Measurements from ENCODE around the gene ALK.

The ALK gene

DNA sequence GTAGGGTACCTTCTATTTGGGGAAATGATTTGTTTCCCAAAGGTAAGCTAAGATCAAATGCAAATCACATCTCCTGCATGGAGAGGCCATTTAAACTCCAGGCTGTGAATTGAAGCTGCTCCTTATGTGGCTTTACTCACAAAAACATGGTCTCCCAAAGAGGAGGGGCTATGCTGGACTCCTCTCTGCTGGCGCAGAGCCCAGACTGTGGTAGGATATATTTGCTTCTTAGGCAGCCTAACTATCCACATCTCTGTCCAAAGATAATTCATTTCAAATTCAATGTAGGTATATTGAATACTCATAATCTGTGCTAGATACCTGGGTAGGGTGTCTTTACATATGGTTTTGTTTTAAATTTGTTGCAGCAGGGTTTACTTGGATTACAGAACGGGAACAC lies 358.5 kb downstream of the ALK start:
- Histone ChIP-seq H3K9ac (ENCODE audit: low read length) (no peak overlapping the region), H3K4me1 (ENCODE audit: control insufficient read depth, insufficient read depth, low read length) (no peaks in the 10 kb centered on the region), H3K27me3 (ENCODE audit: control insufficient read depth, insufficient read depth, low read length) (no peaks in the 10 kb centered on the region), H3K4me3 (ENCODE audit: low read depth, low read length) (no peak overlapping the region), H3K27ac (ENCODE audit: low read depth, low read length) (no peak overlapping the region), H3K36me3 (ENCODE audit: control insufficient read depth, insufficient read depth, low read length) (no peaks in the 10 kb centered on the region), H3K9me3 (ENCODE audit: control insufficient read depth, insufficient read depth, low read depth, low read length) (no peaks in the 10 kb centered on the region)

GRCh38 chr2:29562319-29562718 lies 359.1 kb downstream of the ALK start:
- Histone ChIP-seq H3K36me3 (ENCODE audit: control insufficient read depth, insufficient read depth, low read length) (no peaks in the 10 kb centered on the region), H3K4me1 (ENCODE audit: control insufficient read depth, insufficient read depth, low read length) (no peaks in the 10 kb centered on the region), H3K9ac (ENCODE audit: low read length) (no peak overlapping the region), H3K4me3 (ENCODE audit: low read depth, low read length) (no peak overlapping the region), H3K9me3 (ENCODE audit: control insufficient read depth, insufficient read depth, low read depth, low read length) (no peaks in the 10 kb centered on the region), H3K27me3 (ENCODE audit: control insufficient read depth, insufficient read depth, low read length) (no peaks in the 10 kb centered on the region), H3K27ac (ENCODE audit: low read depth, low read length) (no peak overlapping the region)

DNA sequence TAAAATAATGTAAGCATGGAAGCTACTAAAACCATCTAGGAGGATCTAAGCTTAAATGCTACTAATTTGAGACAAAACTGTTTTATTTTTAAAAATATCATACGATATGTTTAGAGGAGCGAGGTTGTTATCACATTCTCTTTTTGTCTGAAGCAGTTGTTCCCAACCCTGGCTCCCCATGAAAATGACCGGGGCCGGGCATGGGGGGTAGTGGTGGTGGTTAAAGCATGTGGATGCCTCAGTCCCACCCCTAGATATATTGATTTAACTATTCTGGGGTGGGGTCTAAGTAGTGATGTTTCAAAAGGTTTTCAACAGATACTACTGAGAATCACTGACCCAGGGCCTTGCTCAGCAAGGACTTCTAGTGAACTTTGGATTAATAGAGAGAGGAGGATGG lies 359.8 kb downstream of the ALK start:
- H3K4me3 ChIP-seq (ENCODE audit: low read depth, low read length) = no peak overlapping the region
- no peak overlapping the region for H3K9ac ChIP-seq (ENCODE audit: low read length)
- no peak overlapping the region for H3K27ac ChIP-seq (ENCODE audit: low read depth, low read length)
- no peaks in the 10 kb centered on the region for H3K4me1 ChIP-seq (ENCODE audit: control insufficient read depth, insufficient read depth, low read length)
- H3K9me3 ChIP-seq (ENCODE audit: control insufficient read depth, insufficient read depth, low read depth, low read length) = no peaks in the 10 kb centered on the region
- no peaks in the 10 kb centered on the region for H3K36me3 ChIP-seq (ENCODE audit: control insufficient read depth, insufficient read depth, low read length)
- no peaks in the 10 kb centered on the region for H3K27me3 ChIP-seq (ENCODE audit: control insufficient read depth, insufficient read depth, low read length)

DNA sequence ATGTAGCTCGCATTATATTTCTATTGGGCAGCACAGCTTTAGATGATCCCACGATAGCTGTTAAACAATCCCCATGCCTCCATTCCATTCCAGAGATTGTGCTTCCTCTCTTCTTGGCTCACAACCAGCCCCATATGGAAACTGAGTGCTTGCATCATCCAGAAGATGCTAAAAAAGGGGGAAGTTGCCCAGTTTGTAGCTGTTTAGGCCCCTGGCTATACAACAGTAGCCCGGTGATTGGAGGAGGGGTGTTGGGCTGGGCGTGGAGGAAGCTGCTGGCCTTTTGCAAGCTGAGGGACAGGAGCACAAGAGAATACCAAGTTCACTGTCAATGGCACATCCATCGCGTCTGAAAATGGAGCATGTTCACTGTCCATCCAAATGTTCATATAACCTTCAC lies 360.2 kb downstream of the ALK start:
- Histone ChIP-seq H3K27me3 (ENCODE audit: control insufficient read depth, insufficient read depth, low read length) (no peaks in the 10 kb centered on the region), H3K27ac (ENCODE audit: low read depth, low read length) (no peak overlapping the region), H3K36me3 (ENCODE audit: control insufficient read depth, insufficient read depth, low read length) (no peaks in the 10 kb centered on the region), H3K9me3 (ENCODE audit: control insufficient read depth, insufficient read depth, low read depth, low read length) (no peaks in the 10 kb centered on the region), H3K4me1 (ENCODE audit: control insufficient read depth, insufficient read depth, low read length) (no peaks in the 10 kb centered on the region), H3K9ac (ENCODE audit: low read length) (no peak overlapping the region), H3K4me3 (ENCODE audit: low read depth, low read length) (no peak overlapping the region)

GRCh38 chr2:29560566-29560965 lies 360.8 kb downstream of the ALK start:
- Histone ChIP-seq H3K27ac (ENCODE audit: low read depth, low read length) (no peak overlapping the region), H3K9ac (ENCODE audit: low read length) (no peak overlapping the region), H3K4me1 (ENCODE audit: control insufficient read depth, insufficient read depth, low read length) (no peaks in the 10 kb centered on the region), H3K36me3 (ENCODE audit: control insufficient read depth, insufficient read depth, low read length) (no peaks in the 10 kb centered on the region), H3K27me3 (ENCODE audit: control insufficient read depth, insufficient read depth, low read length) (no peaks in the 10 kb centered on the region), H3K9me3 (ENCODE audit: control insufficient read depth, insufficient read depth, low read depth, low read length) (no peaks in the 10 kb centered on the region), H3K4me3 (ENCODE audit: low read depth, low read length) (no peak overlapping the region)

- H3K4me3 ChIP-seq (ENCODE audit: low read depth, low read length) = no peak overlapping the region
- H3K27me3 ChIP-seq (ENCODE audit: control insufficient read depth, insufficient read depth, low read length) = no peaks in the 10 kb centered on the region
- H3K27ac ChIP-seq (ENCODE audit: low read depth, low read length) = no peak overlapping the region
- H3K36me3 ChIP-seq (ENCODE audit: control insufficient read depth, insufficient read depth, low read length) = no peaks in the 10 kb centered on the region
- no peaks in the 10 kb centered on the region for H3K9me3 ChIP-seq (ENCODE audit: control insufficient read depth, insufficient read depth, low read depth, low read length)
- H3K9ac ChIP-seq (ENCODE audit: low read length) = no peak overlapping the region
- no peaks in the 10 kb centered on the region for H3K4me1 ChIP-seq (ENCODE audit: control insufficient read depth, insufficient read depth, low read length)
These were observed 361.4 kb downstream of the ALK start for GRCh38 chr2:29560030-29560429.

- Histone ChIP-seq H3K27me3 (ENCODE audit: control insufficient read depth, insufficient read depth, low read length) (no peaks in the 10 kb centered on the region), H3K27ac (ENCODE audit: low read depth, low read length) (no peak overlapping the region), H3K4me3 (ENCODE audit: low read depth, low read length) (no peak overlapping the region), H3K9me3 (ENCODE audit: control insufficient read depth, insufficient read depth, low read depth, low read length) (no peaks in the 10 kb centered on the region), H3K4me1 (ENCODE audit: control insufficient read depth, insufficient read depth, low read length) (peaks cover 3% of the 10 kb centered on the region; the same call in 1 of the 2 replicates), H3K36me3 (ENCODE audit: control insufficient read depth, insufficient read depth, low read length) (no peaks in the 10 kb centered on the region), H3K9ac (ENCODE audit: low read length) (no peak overlapping the region)
These were observed 361.8 kb downstream of the ALK start for GRCh38 chr2:29559578-29559977.

- Histone ChIP-seq H3K36me3 (ENCODE audit: control insufficient read depth, insufficient read depth, low read length) (no peaks in the 10 kb centered on the region), H3K9me3 (ENCODE audit: control insufficient read depth, insufficient read depth, low read depth, low read length) (no peaks in the 10 kb centered on the region), H3K4me3 (ENCODE audit: low read depth, low read length) (no peak overlapping the region), H3K27me3 (ENCODE audit: control insufficient read depth, insufficient read depth, low read length) (no peaks in the 10 kb centered on the region), H3K9ac (ENCODE audit: low read length) (no peak overlapping the region), H3K4me1 (ENCODE audit: control insufficient read depth, insufficient read depth, low read length) (peaks cover 18% of the 10 kb centered on the region), H3K27ac (ENCODE audit: low read depth, low read length) (no peak overlapping the region)
These were observed 363.3 kb downstream of the ALK start for GRCh38 chr2:29558097-29558496.

DNA sequence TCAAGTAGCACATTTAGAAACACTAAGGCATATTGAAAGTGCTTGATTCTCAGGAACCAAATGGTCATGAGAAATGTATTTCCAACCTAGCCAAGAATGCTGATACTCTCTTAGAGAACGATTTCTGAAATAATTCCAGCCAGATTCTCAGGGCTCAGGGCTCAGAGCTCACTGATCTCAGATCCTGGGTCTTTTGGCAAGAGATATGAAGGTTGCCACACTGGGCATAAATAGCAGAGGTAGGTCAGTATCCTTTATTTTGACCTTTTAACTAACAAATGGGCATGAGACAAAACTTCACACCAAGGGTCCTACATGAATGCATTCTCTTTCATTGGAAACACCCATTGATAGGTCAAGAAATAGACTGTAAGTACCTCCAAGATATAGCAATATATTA lies 364.1 kb downstream of the ALK start:
- H3K4me3 ChIP-seq (ENCODE audit: low read depth, low read length) = no peak overlapping the region
- H3K9me3 ChIP-seq (ENCODE audit: control insufficient read depth, insufficient read depth, low read depth, low read length) = no peaks in the 10 kb centered on the region
- no peak overlapping the region for H3K9ac ChIP-seq (ENCODE audit: low read length)
- H3K27ac ChIP-seq (ENCODE audit: low read depth, low read length) = no peak overlapping the region
- peaks cover 18% of the 10 kb centered on the region for H3K4me1 ChIP-seq (ENCODE audit: control insufficient read depth, insufficient read depth, low read length)
- H3K36me3 ChIP-seq (ENCODE audit: control insufficient read depth, insufficient read depth, low read length) = no peaks in the 10 kb centered on the region
- no peaks in the 10 kb centered on the region for H3K27me3 ChIP-seq (ENCODE audit: control insufficient read depth, insufficient read depth, low read length)

GRCh38 chr2:29549069-29549380 lies 372.4 kb downstream of the ALK start:
- no peak overlapping the region for H3K4me3 ChIP-seq (ENCODE audit: low read depth, low read length)
- no peak overlapping the region for H3K27ac ChIP-seq (ENCODE audit: low read depth, low read length)
- H3K4me1 ChIP-seq (ENCODE audit: control insufficient read depth, insufficient read depth, low read length) = peaks cover 9% of the 10 kb centered on the region
- H3K9me3 ChIP-seq (ENCODE audit: control insufficient read depth, insufficient read depth, low read depth, low read length) = no peaks in the 10 kb centered on the region
- no peak overlapping the region for H3K9ac ChIP-seq (ENCODE audit: low read length)
- no peaks in the 10 kb centered on the region for H3K36me3 ChIP-seq (ENCODE audit: control insufficient read depth, insufficient read depth, low read length)
- H3K27me3 ChIP-seq (ENCODE audit: control insufficient read depth, insufficient read depth, low read length) = no peaks in the 10 kb centered on the region

- no peaks in the 10 kb centered on the region for H3K9me3 ChIP-seq (ENCODE audit: control insufficient read depth, insufficient read depth, low read depth, low read length)
- H3K36me3 ChIP-seq (ENCODE audit: control insufficient read depth, insufficient read depth, low read length) = no peaks in the 10 kb centered on the region
- no peak overlapping the region for H3K9ac ChIP-seq (ENCODE audit: low read length)
- no peak overlapping the region for H3K27ac ChIP-seq (ENCODE audit: low read depth, low read length)
- H3K27me3 ChIP-seq (ENCODE audit: control insufficient read depth, insufficient read depth, low read length) = no peaks in the 10 kb centered on the region
- H3K4me1 ChIP-seq (ENCODE audit: control insufficient read depth, insufficient read depth, low read length) = no peaks in the 10 kb centered on the region
- no peak overlapping the region for H3K4me3 ChIP-seq (ENCODE audit: low read depth, low read length)
These were observed 376.5 kb downstream of the ALK start for GRCh38 chr2:29544917-29545316.

DNA sequence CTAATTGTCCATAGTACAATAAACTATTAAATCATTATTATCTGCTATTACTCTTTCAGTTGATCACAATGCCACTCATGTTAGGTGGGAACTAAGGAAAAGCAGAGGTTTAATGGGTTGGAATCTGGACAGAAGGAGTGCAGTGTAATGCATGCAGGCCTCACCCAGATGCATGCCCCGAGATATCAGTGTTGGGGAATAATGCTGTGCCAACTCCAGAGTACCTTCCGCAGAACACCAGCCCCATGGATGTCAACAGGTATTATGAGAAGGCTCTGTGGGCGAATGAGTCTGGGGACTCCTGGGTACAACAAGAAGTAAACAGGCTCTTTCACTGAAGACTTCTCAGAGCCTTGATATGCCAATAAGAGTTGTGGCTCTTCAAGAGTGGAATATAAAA lies 377.4 kb downstream of the ALK start:
- no peaks in the 10 kb centered on the region for H3K9me3 ChIP-seq (ENCODE audit: control insufficient read depth, insufficient read depth, low read depth, low read length)
- H3K4me1 ChIP-seq (ENCODE audit: control insufficient read depth, insufficient read depth, low read length) = no peaks in the 10 kb centered on the region
- H3K9ac ChIP-seq (ENCODE audit: low read length) = no peak overlapping the region
- no peak overlapping the region for H3K4me3 ChIP-seq (ENCODE audit: low read depth, low read length)
- no peaks in the 10 kb centered on the region for H3K36me3 ChIP-seq (ENCODE audit: control insufficient read depth, insufficient read depth, low read length)
- H3K27me3 ChIP-seq (ENCODE audit: control insufficient read depth, insufficient read depth, low read length) = no peaks in the 10 kb centered on the region
- H3K27ac ChIP-seq (ENCODE audit: low read depth, low read length) = no peak overlapping the region

All from HUES6 (cell line).